ENCODE measurements around the gene UGT2B7.

The UGT2B7 gene

GRCh38 chr4:69056921-69057550 lies 39.2 kb upstream of the UGT2B7 start:
- TF ChIP-seq, protein P1, sequence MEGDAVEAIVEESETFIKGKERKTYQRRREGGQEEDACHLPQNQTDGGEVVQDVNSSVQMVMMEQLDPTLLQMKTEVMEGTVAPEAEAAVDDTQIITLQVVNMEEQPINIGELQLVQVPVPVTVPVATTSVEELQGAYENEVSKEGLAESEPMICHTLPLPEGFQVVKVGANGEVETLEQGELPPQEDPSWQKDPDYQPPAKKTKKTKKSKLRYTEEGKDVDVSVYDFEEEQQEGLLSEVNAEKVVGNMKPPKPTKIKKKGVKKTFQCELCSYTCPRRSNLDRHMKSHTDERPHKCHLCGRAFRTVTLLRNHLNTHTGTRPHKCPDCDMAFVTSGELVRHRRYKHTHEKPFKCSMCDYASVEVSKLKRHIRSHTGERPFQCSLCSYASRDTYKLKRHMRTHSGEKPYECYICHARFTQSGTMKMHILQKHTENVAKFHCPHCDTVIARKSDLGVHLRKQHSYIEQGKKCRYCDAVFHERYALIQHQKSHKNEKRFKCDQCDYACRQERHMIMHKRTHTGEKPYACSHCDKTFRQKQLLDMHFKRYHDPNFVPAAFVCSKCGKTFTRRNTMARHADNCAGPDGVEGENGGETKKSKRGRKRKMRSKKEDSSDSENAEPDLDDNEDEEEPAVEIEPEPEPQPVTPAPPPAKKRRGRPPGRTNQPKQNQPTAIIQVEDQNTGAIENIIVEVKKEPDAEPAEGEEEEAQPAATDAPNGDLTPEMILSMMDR (IDR thresholded peaks at IDR 0.05; ENCODE audit: extremely low read depth, insufficient read depth, missing control alignments) = no peak
- no peak for DNase-seq (ENCODE audit: low spot score)
- in situ Hi-C loops (cut with MboI; ENCODE audit: low pct_unique_long_range_greater_than_20kb, low sequenced_read_pairs, unreplicated experiment) = no loop called here

GRCh38 chr4:69057620-69058409 lies 38.5 kb upstream of the UGT2B7 start:
- DNase-seq (ENCODE audit: low spot score) = no peak
- in situ Hi-C loops (cut with MboI; ENCODE audit: low pct_unique_long_range_greater_than_20kb, low sequenced_read_pairs, unreplicated experiment) = no loop called here
- TF ChIP-seq, protein P1 (IDR thresholded peaks at IDR 0.05; ENCODE audit: extremely low read depth, insufficient read depth, missing control alignments) = no peak

- no peak for DNase-seq (ENCODE audit: low spot score)
- TF ChIP-seq, protein P1 (IDR thresholded peaks at IDR 0.05; ENCODE audit: extremely low read depth, insufficient read depth, missing control alignments) = no peak
- in situ Hi-C loops (cut with MboI; ENCODE audit: low pct_unique_long_range_greater_than_20kb, low sequenced_read_pairs, unreplicated experiment) = no loop called here
Observed at GRCh38 chr4:69058410-69059059, 37.7 kb upstream of the UGT2B7 start.

DNA sequence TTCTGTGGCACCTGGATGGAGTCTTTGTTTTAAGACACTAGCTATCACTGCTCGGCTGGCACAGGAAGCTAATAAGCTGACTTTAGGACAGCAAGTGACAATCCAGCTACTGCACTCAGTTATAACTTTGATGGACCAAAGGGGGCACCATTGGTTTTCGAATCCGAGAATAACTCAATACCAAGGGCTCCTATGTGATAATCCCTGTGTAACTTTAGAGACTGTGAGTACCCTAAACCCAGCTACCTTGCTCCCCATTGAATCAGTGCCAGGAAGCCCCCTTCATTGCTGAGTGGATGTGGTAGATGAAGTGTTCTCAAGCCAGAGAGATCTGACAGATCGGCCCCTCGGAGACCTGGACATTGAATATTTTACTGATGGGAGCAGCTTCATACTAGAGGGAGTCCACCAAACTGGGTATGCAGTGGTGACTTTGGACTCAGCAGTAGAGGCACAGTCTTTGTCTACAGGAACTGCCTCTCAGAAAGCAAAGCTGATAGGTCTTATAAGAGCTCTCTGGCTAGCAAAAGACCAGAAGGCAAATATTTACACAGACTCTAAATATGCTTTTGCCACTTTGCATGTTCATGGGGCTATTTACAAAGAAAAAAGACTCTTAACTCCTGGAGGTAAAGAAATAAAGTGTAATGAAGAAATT lies 35.5 kb upstream of the UGT2B7 start:
- TF ChIP-seq, protein P1 (IDR thresholded peaks at IDR 0.05; ENCODE audit: extremely low read depth, insufficient read depth, missing control alignments) = no peak
- in situ Hi-C loops (cut with MboI; ENCODE audit: low pct_unique_long_range_greater_than_20kb, low sequenced_read_pairs, unreplicated experiment) = no loop called here
- DNase-seq (ENCODE audit: low spot score) = no peak

DNA sequence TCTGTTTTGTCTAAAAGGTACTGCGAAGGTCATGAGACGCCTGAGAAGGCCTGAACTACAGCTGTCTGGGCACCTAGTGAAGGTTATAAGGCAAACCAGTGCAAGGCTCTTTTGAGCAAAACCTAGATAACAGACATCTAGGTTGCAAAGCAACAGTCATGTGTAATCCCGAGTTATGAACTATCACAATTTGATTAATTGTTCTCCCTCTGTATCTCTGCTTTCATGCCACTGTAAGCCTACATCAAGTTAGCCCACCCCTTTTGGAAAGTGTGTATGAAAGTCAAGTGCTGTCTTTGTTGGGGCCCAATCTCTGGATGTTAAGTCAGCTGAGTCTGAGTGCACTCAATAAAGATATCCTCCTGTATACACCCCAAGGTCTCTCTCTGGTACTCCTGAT lies 31.9 kb upstream of the UGT2B7 start:
- in situ Hi-C loops (cut with MboI; ENCODE audit: low pct_unique_long_range_greater_than_20kb, low sequenced_read_pairs, unreplicated experiment) = no loop called here
- TF ChIP-seq, protein P1 (IDR thresholded peaks at IDR 0.05; ENCODE audit: extremely low read depth, insufficient read depth, missing control alignments) = no peak
- no peak for DNase-seq (ENCODE audit: low spot score)

GRCh38 chr4:69066945-69067344 lies 29.3 kb upstream of the UGT2B7 start:
- TF ChIP-seq, protein P1 (IDR thresholded peaks at IDR 0.05; ENCODE audit: extremely low read depth, insufficient read depth, missing control alignments) = no peak
- in situ Hi-C loops (cut with MboI; ENCODE audit: low pct_unique_long_range_greater_than_20kb, low sequenced_read_pairs, unreplicated experiment) = no loop called here
- no peak for DNase-seq (ENCODE audit: low spot score)

Measured in GM13977 (cell line).